T-helper 17 cell (primary cell): ENCODE results near the gene MAP3K12. TPM values are rescaled to one million over a fixed set of nuclear protein-coding genes. Genes with fewer than 3 reads are reported as not detected.

ENCODE experiments used
- ATAC-seq: fragments of 150-1000 bp; cut with Tn5 transposase; 2 replicates; pipeline ENCODE4 v1.10.0; 2021; ENCODE audit warnings: mild to moderate bottlenecking, moderate library complexity
- DNase-seq, 3 donors: peaks; one replicate each; pipeline versions ENCODE4 v3.0.0 to v3.0.0-alpha.2; 2020 to 2021
- H3K9me3 ChIP-seq: one replicate; pipeline ENCODE4 v1.7.0; 2013; ENCODE audit warnings: low read length, mild to moderate bottlenecking; ENCODE audit not compliant: control insufficient read depth, poor library complexity, severe bottlenecking
- H3K27ac Mint-ChIP-seq: one replicate; pipeline ENCODE4 v1.8.0; 2022; ENCODE audit warnings: mild to moderate bottlenecking, moderate library complexity, mixed read lengths
- H3K27me3 Mint-ChIP-seq: one replicate; pipeline ENCODE4 v1.8.0; 2022; ENCODE audit warnings: mixed read lengths
- H3K36me3 Mint-ChIP-seq: one replicate; pipeline ENCODE4 v1.8.0; 2022; ENCODE audit warnings: low read depth, mixed read lengths
- H3K4me1 Mint-ChIP-seq: one replicate; pipeline ENCODE4 v1.8.0; 2022; ENCODE audit warnings: mild to moderate bottlenecking, mixed read lengths
- H3K4me3 Mint-ChIP-seq: one replicate; pipeline ENCODE4 v1.8.0; 2022; ENCODE audit warnings: mild to moderate bottlenecking, moderate library complexity, mixed read lengths
- total RNA-seq, 4 donors: library from RNA in 2 of 4; stranded (reverse) in 2 of 4; gene quantifications; one replicate each; pipeline ENCODE4 v1.2.3 and lab custom pipeline; 2022 to 2026

The MAP3K12 gene
- total RNA-seq, 2 donors from 2014 or later = 25.5 to 28.6 TPM

DNA sequence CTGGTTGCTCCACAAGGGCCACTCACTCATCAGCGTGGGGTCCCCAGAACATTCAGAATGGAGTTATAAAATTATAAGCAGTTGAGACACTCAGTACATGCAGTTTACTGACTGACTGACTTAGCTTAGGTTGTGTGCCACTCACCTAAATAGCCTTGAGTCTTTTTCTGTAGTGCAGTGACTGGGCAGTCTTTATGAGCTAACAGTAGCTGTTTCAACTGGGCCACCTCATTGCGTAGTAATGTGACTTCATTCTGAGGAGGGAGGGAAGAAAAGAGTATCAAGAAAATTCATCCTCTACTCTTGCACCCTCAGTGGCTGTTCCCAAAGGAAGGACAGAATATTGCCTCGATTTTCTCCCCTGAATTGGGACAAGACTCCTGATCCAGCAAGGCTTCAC, 23.9 kb upstream of the MAP3K12 start:
- Mint-ChIP-seq H3K27me3 (no peaks in the 10 kb centered on the region), H3K36me3 (peaks cover 10% of the 10 kb centered on the region), H3K27ac (no peak overlapping the region), H3K4me1 (peaks cover 6% of the 10 kb centered on the region), H3K4me3 (no peak overlapping the region)
- ATAC-seq = no peak
- DNase-seq = no peak
- H3K9me3 ChIP-seq = no peaks in the 10 kb centered on the region

DNA sequence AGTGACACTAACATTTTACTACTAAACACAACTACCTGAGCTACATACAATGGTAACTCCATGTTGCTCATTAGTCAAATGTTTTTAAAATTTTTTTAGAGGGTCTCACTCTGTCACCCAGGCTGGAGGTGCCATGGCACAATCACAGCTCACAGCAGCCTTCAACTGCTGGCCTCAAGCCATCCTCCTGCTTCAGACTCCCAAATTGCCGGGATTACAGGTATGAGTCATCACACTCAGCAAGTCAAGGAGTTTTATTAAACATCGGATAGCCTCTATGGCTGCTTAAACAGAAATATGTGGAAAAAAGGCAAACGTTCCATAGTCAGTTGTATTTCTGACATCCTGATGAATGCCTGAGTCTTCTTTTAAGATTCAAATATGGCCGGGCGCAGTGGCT, 19.1 kb upstream of the MAP3K12 start:
- Mint-ChIP-seq H3K27ac (no peak overlapping the region), H3K4me3 (no peak overlapping the region), H3K36me3 (peaks cover 17% of the 10 kb centered on the region), H3K4me1 (peaks cover 13% of the 10 kb centered on the region), H3K27me3 (no peaks in the 10 kb centered on the region)
- H3K9me3 ChIP-seq = no peaks in the 10 kb centered on the region
- ATAC-seq (no peak), DNase-seq (no peak)

DNA sequence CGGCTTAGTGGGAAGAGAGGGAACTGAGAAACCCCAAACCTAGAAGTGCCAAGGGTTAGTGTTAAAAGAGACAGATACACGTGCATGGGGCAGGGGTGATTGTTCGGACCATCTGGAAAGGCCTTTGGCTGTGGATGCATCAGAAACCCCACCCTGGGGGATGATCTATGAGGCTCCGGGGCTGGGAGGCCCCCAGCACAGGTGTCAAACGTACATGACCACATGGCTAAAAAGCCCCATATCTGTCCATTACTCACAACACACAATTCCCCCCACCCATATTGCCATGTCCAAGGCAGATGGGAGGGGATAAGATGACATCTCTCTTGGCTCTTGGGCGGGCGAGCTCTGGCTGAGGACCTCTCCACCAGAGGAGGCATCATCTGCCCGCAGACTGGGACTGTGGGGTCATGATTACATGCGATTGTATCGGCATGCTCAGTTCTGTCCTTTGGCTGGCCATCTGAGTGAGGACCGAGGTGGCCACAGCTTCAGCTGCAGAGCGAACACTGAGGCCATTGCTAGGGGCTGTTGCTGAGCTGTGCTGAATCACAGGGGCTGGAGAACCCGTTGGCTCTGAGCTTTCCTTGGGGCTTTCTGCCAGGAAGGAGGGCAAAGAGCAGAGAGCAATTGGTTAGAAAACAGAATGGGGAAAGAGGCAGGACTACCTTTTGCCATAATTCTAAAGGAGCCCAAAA, 17.6 kb upstream of the MAP3K12 start:
- Mint-ChIP-seq H3K27me3 (no peaks in the 10 kb centered on the region), H3K36me3 (peaks cover 17% of the 10 kb centered on the region)

DNA sequence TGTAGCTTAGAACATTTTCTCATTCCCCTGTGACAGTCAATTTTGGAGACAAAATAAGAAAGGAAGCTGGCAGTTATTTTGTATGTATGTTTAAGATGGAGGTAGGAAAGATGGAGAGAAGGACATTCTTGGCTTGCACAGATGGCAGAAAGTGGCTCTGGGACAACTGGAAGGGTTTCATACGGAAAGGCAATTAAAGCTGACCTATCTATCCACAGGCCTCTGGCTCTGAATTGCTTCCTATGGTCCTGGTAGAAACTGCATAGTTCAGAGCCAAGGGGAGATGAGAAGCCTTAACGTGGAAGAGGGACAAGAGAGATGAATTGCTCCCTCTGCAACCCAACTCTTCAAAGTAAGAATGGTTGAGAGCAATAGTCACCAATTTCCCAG, 16.0 kb upstream of the MAP3K12 start:
- no peak for DNase-seq
- ATAC-seq = no peak
- H3K4me1 Mint-ChIP-seq = peaks cover 6% of the 10 kb centered on the region
- no peaks in the 10 kb centered on the region for H3K27me3 Mint-ChIP-seq
- peaks cover 9% of the 10 kb centered on the region for H3K36me3 Mint-ChIP-seq
- no peaks in the 10 kb centered on the region for H3K9me3 ChIP-seq
- peak overlapping the region; percentile 59 for H3K27ac Mint-ChIP-seq
- H3K4me3 Mint-ChIP-seq = no peak overlapping the region

More for the DNA sequence above, 17.6 kb upstream of the MAP3K12 start:
- DNase-seq (no peak), ATAC-seq (no peak)
- H3K4me1 Mint-ChIP-seq = peaks cover 13% of the 10 kb centered on the region
- no peaks in the 10 kb centered on the region for H3K9me3 ChIP-seq
- H3K27ac Mint-ChIP-seq = no peak overlapping the region
- H3K4me3 Mint-ChIP-seq = no peak overlapping the region

DNA sequence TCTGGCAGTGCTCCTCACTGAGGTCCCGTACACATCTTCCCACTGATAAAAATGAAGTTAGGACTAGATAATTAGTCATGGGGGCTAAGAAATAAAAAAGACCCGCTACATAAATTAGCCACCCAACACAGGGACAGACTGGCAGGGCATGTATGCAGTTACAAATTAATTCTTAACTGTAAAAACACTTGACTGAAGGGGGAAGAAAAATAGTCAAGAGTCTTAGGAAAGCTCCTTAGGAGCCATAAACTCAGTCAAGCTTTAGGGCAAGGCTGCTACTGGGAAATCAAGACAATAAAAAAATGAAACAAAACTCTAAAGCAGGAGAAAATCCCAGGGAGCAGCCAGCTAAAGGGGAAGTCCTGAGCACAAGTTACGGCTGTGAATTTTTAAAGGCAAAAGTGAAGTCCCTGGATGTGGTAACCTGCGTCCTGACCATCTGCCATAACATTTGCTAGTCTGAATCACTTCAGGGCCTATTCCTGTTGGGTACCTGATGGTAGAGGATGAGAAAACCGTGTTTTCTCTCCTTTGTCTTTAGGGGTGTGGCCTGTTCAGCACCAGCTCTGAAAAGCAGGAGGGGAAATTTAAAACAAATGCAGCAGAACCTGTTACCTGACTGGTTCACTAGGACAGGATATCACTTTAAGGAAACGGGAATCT, 15.5 kb upstream of the MAP3K12 start:
- Mint-ChIP-seq H3K27me3 (no peaks in the 10 kb centered on the region), H3K27ac (peak overlapping the region; percentile 14), H3K4me3 (no peak overlapping the region), H3K36me3 (peaks cover 7% of the 10 kb centered on the region), H3K4me1 (peaks cover 6% of the 10 kb centered on the region)
- no peak for DNase-seq
- no peak for ATAC-seq
- no peaks in the 10 kb centered on the region for H3K9me3 ChIP-seq

DNA sequence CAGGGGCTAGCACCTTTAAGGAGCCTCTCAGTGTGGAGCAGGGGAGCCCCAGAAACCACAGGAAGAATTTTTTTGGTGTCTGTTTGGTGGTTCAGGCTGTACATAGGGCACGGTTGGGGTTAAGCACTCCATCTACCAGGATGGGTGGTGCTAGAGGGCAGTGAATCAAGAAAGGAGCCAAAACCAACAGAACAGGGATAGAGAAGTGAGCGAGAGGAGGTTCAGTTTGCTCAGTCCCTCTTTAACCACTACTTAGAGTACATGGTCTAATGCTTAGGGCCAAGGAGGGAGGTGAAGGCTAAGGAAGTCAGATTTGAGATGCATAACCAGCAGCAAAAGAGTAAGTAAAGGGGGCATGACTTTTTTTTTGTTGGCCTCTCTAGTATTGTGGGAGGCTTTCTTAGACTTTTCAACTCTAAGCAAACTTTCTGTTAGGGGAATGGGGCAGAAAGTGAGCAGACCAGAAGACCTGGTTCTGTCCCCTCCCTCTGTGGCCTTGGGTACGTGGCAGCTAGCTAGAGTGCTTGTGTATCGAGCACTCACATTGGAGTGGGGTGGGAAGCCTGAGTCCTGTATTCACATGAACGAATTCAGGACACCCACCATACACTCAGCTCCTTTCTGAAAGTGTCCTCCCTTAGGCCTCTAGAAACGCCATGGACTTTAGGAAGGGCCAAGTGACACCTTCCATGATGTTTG, 14.6 kb upstream of the MAP3K12 start:
- DNase-seq (no peak), ATAC-seq (no peak)
- Mint-ChIP-seq H3K36me3 (peaks cover 7% of the 10 kb centered on the region), H3K4me3 (no peak overlapping the region), H3K27me3 (no peaks in the 10 kb centered on the region), H3K4me1 (peaks cover 6% of the 10 kb centered on the region), H3K27ac (peak overlapping the region; percentile 65)
- no peaks in the 10 kb centered on the region for H3K9me3 ChIP-seq

DNA sequence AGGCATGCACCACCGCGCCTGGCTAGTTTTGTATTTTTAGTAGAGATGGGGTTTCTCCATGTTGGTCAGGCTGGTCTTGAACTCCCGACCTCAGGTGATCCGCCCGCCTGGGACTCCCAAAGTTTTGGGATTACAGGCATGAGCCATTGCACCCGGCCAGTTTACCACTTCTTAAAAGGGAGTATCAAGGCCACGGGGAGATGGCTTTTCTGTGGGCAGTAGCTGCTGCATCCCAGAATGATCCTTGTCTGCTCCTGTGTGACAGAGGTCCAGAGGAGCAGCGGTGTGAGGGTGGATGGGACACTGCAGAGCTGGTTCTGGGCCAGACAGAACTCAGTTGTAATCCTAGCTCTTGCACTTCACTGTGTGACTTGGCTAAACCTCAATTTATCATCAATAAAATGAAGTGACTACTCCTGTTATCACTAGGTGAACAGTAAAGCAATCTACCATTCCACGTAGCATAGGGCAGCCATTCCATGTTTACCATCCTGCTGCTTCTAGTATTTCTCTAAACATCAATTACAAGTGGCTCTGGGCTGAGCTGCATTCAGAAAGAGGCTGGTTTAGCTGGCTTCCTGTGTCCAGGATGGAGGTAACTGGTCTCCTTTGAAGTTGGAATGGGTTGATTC, 11.0 kb upstream of the MAP3K12 start:
- H3K9me3 ChIP-seq = no peaks in the 10 kb centered on the region
- ATAC-seq (no peak), DNase-seq (no peak)
- no peak overlapping the region for H3K27ac Mint-ChIP-seq
- H3K36me3 Mint-ChIP-seq = peaks cover 6% of the 10 kb centered on the region
- H3K27me3 Mint-ChIP-seq = no peaks in the 10 kb centered on the region
- H3K4me3 Mint-ChIP-seq = no peak overlapping the region
- peaks cover 8% of the 10 kb centered on the region for H3K4me1 Mint-ChIP-seq

DNA sequence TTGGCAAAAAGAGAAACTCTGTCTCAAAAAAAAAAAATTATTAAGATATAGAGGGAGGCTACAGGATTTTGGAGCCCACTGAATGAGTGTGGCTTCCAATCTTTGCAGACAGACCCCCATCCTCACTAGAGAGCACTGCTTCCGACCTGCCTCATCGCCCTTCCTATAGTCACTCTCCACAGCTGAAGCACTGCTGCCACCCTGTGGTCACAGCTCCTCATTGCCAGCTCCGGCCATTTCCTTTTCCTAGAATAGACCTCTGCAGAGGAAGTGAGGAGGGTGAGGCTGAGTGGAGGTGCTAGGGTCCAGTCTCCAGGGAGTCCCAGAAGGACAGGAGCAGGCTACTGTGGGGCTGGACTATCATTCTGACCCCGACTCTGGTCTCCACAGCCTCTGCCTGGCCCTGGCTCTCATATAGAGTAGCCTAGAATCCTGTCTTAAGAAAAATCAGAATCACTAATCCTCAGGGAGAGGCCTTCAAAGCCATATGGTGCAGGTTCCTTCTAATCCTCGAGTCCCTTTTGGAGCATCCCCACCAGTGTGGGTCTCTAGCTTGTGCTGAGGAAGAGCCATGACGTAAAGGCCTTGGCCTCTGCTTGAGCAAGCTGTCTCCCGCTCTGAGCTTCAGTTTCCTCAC, 9.4 kb upstream of the MAP3K12 start:
- DNase-seq (peak; percentile 58 to 77 (median 65)), ATAC-seq (peak; percentile 98)
- H3K27me3 Mint-ChIP-seq = no peaks in the 10 kb centered on the region
- H3K4me3 Mint-ChIP-seq = no peak overlapping the region
- no peaks in the 10 kb centered on the region for H3K9me3 ChIP-seq
- H3K27ac Mint-ChIP-seq = peak overlapping the region; percentile 2
- H3K36me3 Mint-ChIP-seq = peaks cover 5% of the 10 kb centered on the region
- H3K4me1 Mint-ChIP-seq = peaks cover 6% of the 10 kb centered on the region

DNA sequence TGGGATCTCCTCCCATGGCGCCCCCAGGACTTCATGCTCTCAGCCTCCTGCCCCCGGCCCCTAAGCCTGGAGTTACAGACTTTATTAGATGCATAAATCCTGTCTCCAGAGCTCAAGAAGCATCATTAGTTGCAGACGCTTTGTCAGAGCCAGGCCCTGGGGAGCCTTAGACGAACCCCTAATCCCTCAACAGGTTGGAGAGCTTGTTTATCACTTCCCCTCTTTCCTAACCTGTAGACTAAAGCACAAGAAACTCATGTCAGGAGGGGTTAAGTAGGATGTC, 8.3 kb upstream of the MAP3K12 start:
- H3K4me3 Mint-ChIP-seq = no peak overlapping the region
- ATAC-seq (no peak), DNase-seq (no peak)
- H3K9me3 ChIP-seq = no peaks in the 10 kb centered on the region
- no peaks in the 10 kb centered on the region for H3K27me3 Mint-ChIP-seq
- H3K36me3 Mint-ChIP-seq = peaks cover 5% of the 10 kb centered on the region
- peaks cover 4% of the 10 kb centered on the region for H3K4me1 Mint-ChIP-seq
- H3K27ac Mint-ChIP-seq = peak overlapping the region; percentile 6

DNA sequence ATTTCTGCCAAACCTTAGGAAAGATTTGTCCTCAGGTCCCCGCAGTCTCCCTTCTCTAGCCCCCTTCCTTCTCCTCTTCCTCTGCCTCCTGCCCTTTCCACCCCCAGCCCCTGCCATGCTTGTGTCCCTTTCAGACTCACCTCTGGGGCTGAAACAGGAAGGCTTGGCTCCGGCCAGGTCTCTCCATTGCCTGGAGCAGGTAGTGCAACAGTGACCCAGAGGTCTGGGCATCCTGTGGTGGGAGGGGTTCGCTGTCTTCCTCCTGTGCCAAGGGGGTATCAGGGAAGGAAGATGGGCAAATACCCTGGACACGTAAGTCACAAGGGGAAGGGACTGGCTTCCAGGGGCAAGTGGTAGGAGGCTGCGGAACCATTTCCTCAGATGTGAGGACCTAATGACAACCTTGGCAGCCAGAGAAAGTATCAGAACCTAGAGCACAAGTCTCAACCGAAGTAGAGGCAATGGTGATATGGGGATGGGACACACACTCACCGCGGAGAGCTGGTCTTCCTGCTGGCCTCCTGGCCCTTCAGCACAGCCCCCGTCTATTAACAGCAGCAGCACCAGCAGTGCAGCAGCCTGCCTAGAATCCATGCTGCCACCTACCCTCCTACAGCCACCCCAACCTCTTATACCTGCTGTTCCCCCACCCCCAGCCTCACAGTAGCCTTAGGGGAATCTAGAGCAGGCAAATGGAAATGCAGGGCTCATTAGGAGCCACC, 7.8 kb upstream of the MAP3K12 start, which contains the start of gene NPFF:
Gene NPFF, minus strand, starts transcription at position 604 of the 722 bp plus-strand sequence. Its CDS starts 10 bp downstream, at position 594.
- Mint-ChIP-seq H3K36me3 (peaks cover 5% of the 10 kb centered on the region), H3K27ac (peak within 1 kb of the TSS; percentile 6)
- no peak for DNase-seq

DNA sequence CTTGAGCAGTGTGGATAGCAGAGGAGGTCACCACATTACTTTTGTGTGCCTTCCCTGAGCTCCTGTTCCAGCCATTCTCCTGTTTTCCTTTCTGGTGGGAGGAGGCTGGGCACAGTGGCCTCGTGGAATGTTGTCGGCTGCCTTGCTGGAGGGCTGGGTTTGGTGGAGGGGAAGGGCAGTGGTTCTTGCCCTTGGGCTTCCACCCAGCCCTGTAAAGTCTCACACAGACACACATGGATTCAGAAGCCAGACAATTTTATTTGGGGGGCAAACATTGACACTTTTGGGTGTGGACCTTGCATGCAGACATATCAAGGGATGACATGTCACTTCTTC, 7.2 kb upstream of the MAP3K12 start:
- H3K9me3 ChIP-seq = no peaks in the 10 kb centered on the region
- H3K27me3 Mint-ChIP-seq = no peaks in the 10 kb centered on the region
- H3K4me1 Mint-ChIP-seq = peaks cover 9% of the 10 kb centered on the region
- H3K4me3 Mint-ChIP-seq = no peak overlapping the region
- DNase-seq (no peak), ATAC-seq (no peak)
- H3K27ac Mint-ChIP-seq = no peak overlapping the region
- peaks cover 5% of the 10 kb centered on the region for H3K36me3 Mint-ChIP-seq

More for the DNA sequence above, 7.8 kb upstream of the MAP3K12 start, which contains the start of gene NPFF:
- ATAC-seq = no peak
- no peaks in the 10 kb centered on the region for H3K9me3 ChIP-seq
- peaks cover 5% of the 10 kb centered on the region for H3K4me1 Mint-ChIP-seq
- no peaks in the 10 kb centered on the region for H3K27me3 Mint-ChIP-seq
- H3K4me3 Mint-ChIP-seq = no peak within 1 kb of the TSS

DNA sequence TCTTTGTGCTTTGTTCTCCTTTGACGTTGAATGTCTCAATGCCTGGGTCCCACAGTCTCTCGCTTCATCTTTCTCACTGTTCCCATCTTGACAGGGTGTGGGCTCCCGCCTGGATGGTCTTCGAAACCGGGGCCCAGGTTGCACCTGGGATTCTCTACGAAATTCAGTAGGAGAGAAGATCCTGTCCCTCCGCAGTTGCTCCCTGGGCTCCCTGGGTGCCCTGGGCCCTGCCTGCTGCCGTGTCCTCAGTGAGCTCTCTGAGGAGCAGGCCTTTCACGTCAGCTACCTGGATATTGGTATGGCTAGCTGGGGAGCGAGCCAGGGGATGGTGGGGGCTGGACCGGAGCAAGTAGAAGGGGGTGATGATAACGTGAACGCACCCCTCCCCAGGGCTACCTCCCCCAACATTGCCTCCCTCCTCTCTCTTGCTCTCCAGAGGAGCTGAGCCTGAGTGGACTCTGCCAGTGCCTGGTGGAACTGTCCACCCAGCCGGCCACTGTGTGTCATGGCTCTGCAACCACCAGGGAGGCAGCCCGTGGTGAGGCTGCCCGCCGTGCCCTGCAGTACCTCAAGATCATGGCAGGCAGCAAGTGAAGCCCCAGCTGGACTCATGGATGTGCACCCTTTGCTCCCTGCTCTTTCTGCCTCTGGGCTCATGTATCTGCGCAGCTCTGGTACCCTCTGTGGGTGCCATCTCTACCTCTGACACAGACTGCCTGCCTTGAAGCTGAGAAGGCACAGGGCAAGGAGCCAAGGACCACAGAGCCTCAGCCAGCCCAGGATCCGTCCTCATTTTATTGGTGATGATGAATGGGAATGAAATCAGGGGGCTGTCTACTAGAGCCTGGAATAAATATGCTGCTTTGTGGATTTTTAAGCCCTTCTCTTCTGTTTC, 6.5 kb upstream of the MAP3K12 start:
- no peak for ATAC-seq
- peak overlapping the region; percentile 76 for H3K27ac Mint-ChIP-seq
- no peak for DNase-seq
- H3K9me3 ChIP-seq = no peaks in the 10 kb centered on the region
- peaks cover 5% of the 10 kb centered on the region for H3K36me3 Mint-ChIP-seq
- peaks cover 9% of the 10 kb centered on the region for H3K4me1 Mint-ChIP-seq
- H3K4me3 Mint-ChIP-seq = no peak overlapping the region
- H3K27me3 Mint-ChIP-seq = no peaks in the 10 kb centered on the region
